ENCODE measurements around the gene SASH3.

SASH3 gene

DNA sequence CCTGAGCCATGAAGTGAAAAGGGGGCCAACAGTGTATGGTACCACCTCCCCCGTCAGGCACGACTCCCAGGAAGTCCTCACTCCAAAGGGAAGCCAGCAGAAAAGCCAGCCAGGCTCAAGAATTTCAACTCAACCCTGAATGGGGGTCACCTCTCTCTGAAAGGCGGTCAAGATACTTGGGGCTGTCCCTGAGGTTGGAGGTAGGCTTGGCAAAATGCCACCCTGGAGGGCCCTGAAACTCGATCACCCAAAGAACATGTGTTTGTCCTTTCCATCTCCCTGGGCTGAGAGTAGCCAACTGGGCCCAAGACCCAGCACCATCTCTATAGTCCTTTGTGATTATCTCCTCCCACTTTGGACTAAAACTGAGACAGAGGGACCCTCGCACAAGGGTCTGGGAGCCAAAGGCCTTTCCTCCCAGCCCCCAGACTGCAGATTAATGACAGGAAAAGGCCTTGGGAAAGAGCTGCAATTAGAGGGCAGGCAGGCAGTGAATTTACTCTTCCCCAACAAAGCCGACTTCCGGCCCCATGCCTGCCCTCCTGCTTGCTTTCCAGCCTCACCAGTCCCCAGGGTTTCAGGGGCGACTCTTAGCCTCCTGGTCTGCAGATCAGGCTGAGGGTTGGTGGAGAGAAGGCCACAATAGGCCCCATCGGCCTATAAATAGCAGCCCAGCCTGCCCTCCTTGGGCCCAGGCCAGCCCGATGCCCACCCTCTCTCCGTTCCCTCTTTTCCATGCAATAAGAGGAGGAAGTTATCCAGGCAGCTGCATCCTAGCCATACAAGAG is 5.6 kb downstream of the SASH3 start:
- TF ChIP-seq, protein P1, sequence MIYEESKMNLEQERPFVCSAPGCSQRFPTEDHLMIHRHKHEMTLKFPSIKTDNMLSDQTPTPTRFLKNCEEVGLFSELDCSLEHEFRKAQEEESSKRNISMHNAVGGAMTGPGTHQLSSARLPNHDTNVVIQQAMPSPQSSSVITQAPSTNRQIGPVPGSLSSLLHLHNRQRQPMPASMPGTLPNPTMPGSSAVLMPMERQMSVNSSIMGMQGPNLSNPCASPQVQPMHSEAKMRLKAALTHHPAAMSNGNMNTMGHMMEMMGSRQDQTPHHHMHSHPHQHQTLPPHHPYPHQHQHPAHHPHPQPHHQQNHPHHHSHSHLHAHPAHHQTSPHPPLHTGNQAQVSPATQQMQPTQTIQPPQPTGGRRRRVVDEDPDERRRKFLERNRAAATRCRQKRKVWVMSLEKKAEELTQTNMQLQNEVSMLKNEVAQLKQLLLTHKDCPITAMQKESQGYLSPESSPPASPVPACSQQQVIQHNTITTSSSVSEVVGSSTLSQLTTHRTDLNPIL (CRISPR knock-in tag; IDR thresholded peaks at IDR 0.05; ENCODE audit: low read depth) = no peak
- no peak for TF ChIP-seq OSR1 (CRISPR knock-in tag; IDR thresholded peaks at IDR 0.05)
- TF ChIP-seq TOX (CRISPR knock-in tag; IDR thresholded peaks at IDR 0.05; ENCODE audit: borderline replicate concordance) = no peak
- TF ChIP-seq, protein P2, sequence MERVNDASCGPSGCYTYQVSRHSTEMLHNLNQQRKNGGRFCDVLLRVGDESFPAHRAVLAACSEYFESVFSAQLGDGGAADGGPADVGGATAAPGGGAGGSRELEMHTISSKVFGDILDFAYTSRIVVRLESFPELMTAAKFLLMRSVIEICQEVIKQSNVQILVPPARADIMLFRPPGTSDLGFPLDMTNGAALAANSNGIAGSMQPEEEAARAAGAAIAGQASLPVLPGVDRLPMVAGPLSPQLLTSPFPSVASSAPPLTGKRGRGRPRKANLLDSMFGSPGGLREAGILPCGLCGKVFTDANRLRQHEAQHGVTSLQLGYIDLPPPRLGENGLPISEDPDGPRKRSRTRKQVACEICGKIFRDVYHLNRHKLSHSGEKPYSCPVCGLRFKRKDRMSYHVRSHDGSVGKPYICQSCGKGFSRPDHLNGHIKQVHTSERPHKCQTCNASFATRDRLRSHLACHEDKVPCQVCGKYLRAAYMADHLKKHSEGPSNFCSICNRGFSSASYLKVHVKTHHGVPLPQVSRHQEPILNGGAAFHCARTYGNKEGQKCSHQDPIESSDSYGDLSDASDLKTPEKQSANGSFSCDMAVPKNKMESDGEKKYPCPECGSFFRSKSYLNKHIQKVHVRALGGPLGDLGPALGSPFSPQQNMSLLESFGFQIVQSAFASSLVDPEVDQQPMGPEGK (CRISPR knock-in tag; IDR thresholded peaks at IDR 0.05; ENCODE audit: borderline replicate concordance) = no peak
- TF ChIP-seq, protein P3, sequence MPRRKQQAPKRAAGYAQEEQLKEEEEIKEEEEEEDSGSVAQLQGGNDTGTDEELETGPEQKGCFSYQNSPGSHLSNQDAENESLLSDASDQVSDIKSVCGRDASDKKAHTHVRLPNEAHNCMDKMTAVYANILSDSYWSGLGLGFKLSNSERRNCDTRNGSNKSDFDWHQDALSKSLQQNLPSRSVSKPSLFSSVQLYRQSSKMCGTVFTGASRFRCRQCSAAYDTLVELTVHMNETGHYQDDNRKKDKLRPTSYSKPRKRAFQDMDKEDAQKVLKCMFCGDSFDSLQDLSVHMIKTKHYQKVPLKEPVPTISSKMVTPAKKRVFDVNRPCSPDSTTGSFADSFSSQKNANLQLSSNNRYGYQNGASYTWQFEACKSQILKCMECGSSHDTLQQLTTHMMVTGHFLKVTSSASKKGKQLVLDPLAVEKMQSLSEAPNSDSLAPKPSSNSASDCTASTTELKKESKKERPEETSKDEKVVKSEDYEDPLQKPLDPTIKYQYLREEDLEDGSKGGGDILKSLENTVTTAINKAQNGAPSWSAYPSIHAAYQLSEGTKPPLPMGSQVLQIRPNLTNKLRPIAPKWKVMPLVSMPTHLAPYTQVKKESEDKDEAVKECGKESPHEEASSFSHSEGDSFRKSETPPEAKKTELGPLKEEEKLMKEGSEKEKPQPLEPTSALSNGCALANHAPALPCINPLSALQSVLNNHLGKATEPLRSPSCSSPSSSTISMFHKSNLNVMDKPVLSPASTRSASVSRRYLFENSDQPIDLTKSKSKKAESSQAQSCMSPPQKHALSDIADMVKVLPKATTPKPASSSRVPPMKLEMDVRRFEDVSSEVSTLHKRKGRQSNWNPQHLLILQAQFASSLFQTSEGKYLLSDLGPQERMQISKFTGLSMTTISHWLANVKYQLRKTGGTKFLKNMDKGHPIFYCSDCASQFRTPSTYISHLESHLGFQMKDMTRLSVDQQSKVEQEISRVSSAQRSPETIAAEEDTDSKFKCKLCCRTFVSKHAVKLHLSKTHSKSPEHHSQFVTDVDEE (CRISPR knock-in tag; IDR thresholded peaks at IDR 0.05) = no peak
- no peak for TF ChIP-seq BACH2 (CRISPR knock-in tag; IDR thresholded peaks at IDR 0.05; ENCODE audit: borderline replicate concordance)
- TF ChIP-seq TCF4 (CRISPR knock-in tag; IDR thresholded peaks at IDR 0.05; ENCODE audit: borderline replicate concordance) = no peak
- no peak for TF ChIP-seq RARB (CRISPR knock-in tag; IDR thresholded peaks at IDR 0.05)
- no peak for TF ChIP-seq ZC3H10 (CRISPR knock-in tag; IDR thresholded peaks at IDR 0.05)
- TF ChIP-seq ESRRG (CRISPR knock-in tag; IDR thresholded peaks at IDR 0.05) = no peak
- TF ChIP-seq GLIS3 (CRISPR knock-in tag; IDR thresholded peaks at IDR 0.05) = no peak
- no peak for TF ChIP-seq ZNF8 (CRISPR knock-in tag; IDR thresholded peaks at IDR 0.05)
- no peak for TF ChIP-seq ZFP30 (CRISPR knock-in tag; IDR thresholded peaks at IDR 0.05)
- no peak for TF ChIP-seq SNAI2 (CRISPR knock-in tag; IDR thresholded peaks at IDR 0.05)
- no peak for TF ChIP-seq ZFP3 (CRISPR knock-in tag; IDR thresholded peaks at IDR 0.05)
- ATAC-seq = no peak

DNA sequence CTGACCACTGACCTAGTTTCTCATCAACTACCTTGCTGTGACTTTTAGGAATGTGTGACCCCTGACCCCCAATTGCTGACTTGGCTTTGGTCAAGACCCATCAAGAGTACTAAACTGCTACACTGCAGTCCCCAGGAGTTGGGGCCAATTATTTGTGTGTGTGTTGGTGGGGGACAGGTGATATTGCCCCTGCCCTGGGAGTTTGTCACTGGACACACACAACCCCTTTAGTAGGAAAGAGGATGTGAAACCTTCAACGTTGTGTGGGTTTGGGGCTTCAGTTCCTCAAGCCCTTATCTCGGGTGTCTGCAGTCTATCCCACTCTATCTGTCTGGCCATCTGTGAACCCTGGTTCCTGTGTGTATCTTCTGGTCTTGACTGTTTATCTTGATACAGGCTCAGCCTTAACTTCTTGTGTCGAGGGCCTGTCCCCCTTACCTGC is 6.5 kb downstream of the SASH3 start:
- ATAC-seq = no peak
- TF ChIP-seq ZC3H10 (CRISPR knock-in tag; IDR thresholded peaks at IDR 0.05) = no peak
- no peak for TF ChIP-seq ZFP30 (CRISPR knock-in tag; IDR thresholded peaks at IDR 0.05)
- TF ChIP-seq RARB (CRISPR knock-in tag; IDR thresholded peaks at IDR 0.05) = no peak
- TF ChIP-seq CSDC2 (CRISPR knock-in tag; IDR thresholded peaks at IDR 0.05) = no peak
- TF ChIP-seq, protein P1 (CRISPR knock-in tag; IDR thresholded peaks at IDR 0.05; ENCODE audit: low read depth) = no peak
- TF ChIP-seq ZNF70 (CRISPR knock-in tag; IDR thresholded peaks at IDR 0.05) = no peak
- TF ChIP-seq TOX (CRISPR knock-in tag; IDR thresholded peaks at IDR 0.05; ENCODE audit: borderline replicate concordance) = no peak
- TF ChIP-seq TCF4 (CRISPR knock-in tag; IDR thresholded peaks at IDR 0.05; ENCODE audit: borderline replicate concordance) = no peak
- TF ChIP-seq, protein P2 (CRISPR knock-in tag; IDR thresholded peaks at IDR 0.05; ENCODE audit: borderline replicate concordance) = no peak

DNA sequence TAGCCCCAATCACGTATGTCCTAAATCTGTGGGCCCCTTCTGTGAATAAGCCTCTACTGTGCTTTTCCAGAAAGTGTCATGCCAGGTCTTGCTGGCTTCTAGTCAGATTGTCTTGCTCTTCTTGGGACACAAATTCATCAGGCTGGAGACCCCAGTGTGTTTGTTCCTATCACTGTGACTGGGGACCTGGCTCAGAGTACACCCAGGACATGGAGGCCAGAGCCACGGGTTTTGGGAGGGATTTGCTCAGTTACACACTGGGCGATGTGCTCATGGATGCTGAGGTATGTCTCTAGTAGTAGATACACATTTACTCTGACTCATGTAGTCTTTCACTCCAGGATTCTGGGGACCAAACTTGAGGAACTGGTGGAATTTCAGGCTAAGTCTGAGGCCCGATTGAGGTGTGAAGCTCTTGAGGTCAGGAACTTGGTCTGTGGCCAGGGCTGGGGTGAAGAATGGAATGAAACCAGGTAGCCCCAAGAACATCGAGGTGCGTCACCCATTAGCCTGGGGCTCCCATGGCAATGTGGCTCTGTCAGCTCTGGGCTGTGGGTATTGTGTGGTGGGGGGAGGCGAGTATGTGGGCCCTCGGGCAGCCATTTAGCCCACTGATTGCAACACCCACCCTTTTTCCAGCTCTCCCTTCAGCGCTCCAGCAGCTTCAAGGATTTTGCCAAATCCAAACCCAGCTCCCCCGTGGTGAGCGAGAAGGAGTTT is 7.7 kb downstream of the SASH3 start:
- no peak for ATAC-seq
- TF ChIP-seq, protein P4, sequence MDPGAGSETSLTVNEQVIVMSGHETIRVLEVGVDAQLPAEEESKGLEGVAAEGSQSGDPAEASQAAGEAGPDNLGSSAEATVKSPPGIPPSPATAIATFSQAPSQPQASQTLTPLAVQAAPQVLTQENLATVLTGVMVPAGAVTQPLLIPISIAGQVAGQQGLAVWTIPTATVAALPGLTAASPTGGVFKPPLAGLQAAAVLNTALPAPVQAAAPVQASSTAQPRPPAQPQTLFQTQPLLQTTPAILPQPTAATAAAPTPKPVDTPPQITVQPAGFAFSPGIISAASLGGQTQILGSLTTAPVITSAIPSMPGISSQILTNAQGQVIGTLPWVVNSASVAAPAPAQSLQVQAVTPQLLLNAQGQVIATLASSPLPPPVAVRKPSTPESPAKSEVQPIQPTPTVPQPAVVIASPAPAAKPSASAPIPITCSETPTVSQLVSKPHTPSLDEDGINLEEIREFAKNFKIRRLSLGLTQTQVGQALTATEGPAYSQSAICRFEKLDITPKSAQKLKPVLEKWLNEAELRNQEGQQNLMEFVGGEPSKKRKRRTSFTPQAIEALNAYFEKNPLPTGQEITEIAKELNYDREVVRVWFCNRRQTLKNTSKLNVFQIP (CRISPR knock-in tag; IDR thresholded peaks at IDR 0.05; ENCODE audit: borderline replicate concordance, low read depth) = no peak
- TF ChIP-seq BACH2 (CRISPR knock-in tag; IDR thresholded peaks at IDR 0.05; ENCODE audit: borderline replicate concordance) = no peak
- TF ChIP-seq ZFP30 (CRISPR knock-in tag; IDR thresholded peaks at IDR 0.05) = no peak
- no peak for TF ChIP-seq ISL1 (CRISPR knock-in tag; IDR thresholded peaks at IDR 0.05)
- TF ChIP-seq OSR1 (CRISPR knock-in tag; IDR thresholded peaks at IDR 0.05) = no peak
- TF ChIP-seq, protein P1 (CRISPR knock-in tag; IDR thresholded peaks at IDR 0.05; ENCODE audit: low read depth) = no peak
- no peak for TF ChIP-seq SNAI2 (CRISPR knock-in tag; IDR thresholded peaks at IDR 0.05)
- TF ChIP-seq TCF4 (CRISPR knock-in tag; IDR thresholded peaks at IDR 0.05; ENCODE audit: borderline replicate concordance) = no peak
- TF ChIP-seq, protein P2 (CRISPR knock-in tag; IDR thresholded peaks at IDR 0.05; ENCODE audit: borderline replicate concordance) = no peak
- no peak for TF ChIP-seq ZNF8 (CRISPR knock-in tag; IDR thresholded peaks at IDR 0.05)
- TF ChIP-seq ZNF565 (CRISPR knock-in tag; conservative IDR thresholded peaks at IDR 0.05; ENCODE audit: low read depth) = no peak
